Hepatocyte (in vitro differentiated cells): ENCODE measurements around the gene ADAM12. TPM values are rescaled to one million over a fixed set of nuclear protein-coding genes. Genes with fewer than 3 reads are reported as not detected.

ENCODE experiments used
- DNase-seq: peaks from one replicate; pipeline ENCODE4 v3.0.0-alpha.2; 2016; ENCODE audit warnings: low spot score
- H2AFZ ChIP-seq: fragments of 200-600 bp; sonication (generic); 2 replicates; pipeline ENCODE4 v1.6.0; 2016; ENCODE audit warnings: antibody characterized with exemption, mild to moderate bottlenecking
- H3K27ac ChIP-seq: fragments of 200-600 bp; sonication (generic); 2 replicates; pipeline ENCODE4 v1.5.1; 2016; ENCODE audit warnings: mild to moderate bottlenecking
- H3K27me3 ChIP-seq: fragments of 200-600 bp; sonication (generic); 2 replicates; pipeline ENCODE4 v1.6.1; 2016
- H3K36me3 ChIP-seq: fragments of 200-600 bp; sonication (generic); replicated peaks from 2 replicates; pipeline ENCODE4 v1.5.1; 2016; ENCODE audit warnings: low read depth; ENCODE audit not compliant: insufficient read depth
- H3K4me1 ChIP-seq: fragments of 200-600 bp; sonication (generic); 2 replicates; pipeline ENCODE4 v1.5.1; 2016; ENCODE audit warnings: mild to moderate bottlenecking, moderate library complexity; ENCODE audit not compliant: insufficient read depth
- H3K4me2 ChIP-seq: fragments of 200-600 bp; sonication (generic); 2 replicates; pipeline ENCODE4 v1.6.0; 2016
- H3K4me3 ChIP-seq: fragments of 200-600 bp; sonication (generic); 2 replicates; pipeline ENCODE4 v1.5.1; 2016; ENCODE audit warnings: mild to moderate bottlenecking
- H3K79me2 ChIP-seq: fragments of 200-600 bp; sonication (generic); 2 replicates; pipeline ENCODE4 v1.6.0; 2017; ENCODE audit warnings: mild to moderate bottlenecking
- H3K9me2 ChIP-seq: fragments of 200-600 bp; sonication (generic); replicated peaks from 2 replicates; pipeline ENCODE4 v1.6.0; 2017; ENCODE audit warnings: mild to moderate bottlenecking; ENCODE audit not compliant: insufficient read depth
- H3K9me3 ChIP-seq: fragments of 200-600 bp; sonication (generic); 2 replicates; pipeline ENCODE4 v1.5.1; 2016; ENCODE audit warnings: low read depth, mild to moderate bottlenecking
- H4K20me1 ChIP-seq: fragments of 200-600 bp; sonication (generic); 2 replicates; pipeline ENCODE4 v1.6.0; 2016; ENCODE audit warnings: mild to moderate bottlenecking; ENCODE audit not compliant: insufficient read depth, poor library complexity, severe bottlenecking
- EZH2 ChIP-seq: fragments of 200-600 bp; sonication (generic); IDR thresholded peaks from 2 replicates; pipeline ENCODE4 v1.6.1; 2016; ENCODE audit warnings: antibody characterized with exemption, mild to moderate bottlenecking, borderline replicate concordance
- EZH2phosphoT487 ChIP-seq: fragments of 200-600 bp; sonication (generic); IDR thresholded peaks from one replicate; pipeline ENCODE4 v1.6.1; 2018; ENCODE audit warnings: antibody characterized with exemption, mild to moderate bottlenecking, low read depth, moderate library complexity; ENCODE audit not compliant: unreplicated experiment, severe bottlenecking
- WGBS: methylation state at CpG from one replicate; pipeline ENCODE4 v1.1.6; 2016; ENCODE audit warnings: low lambda C conversion rate; ENCODE audit errors: missing lambda C conversion rate; 5-methylcytosine and 5-hydroxymethylcytosine counted together
- polyA plus RNA-seq: library from polyadenylated mRNA; unstranded; fragments of >200 nt; fragmentation: Nextera tagmentation; extraction: Ambion mirVana; gene quantifications from 2 replicates; pipeline ENCODE4 v1.2.1, GENCODE V29; 2016
- total RNA-seq: library from RNA; depleted of rRNA; stranded (reverse); fragments of >200 nt; gene quantifications from 2 replicates; pipeline ENCODE4 v1.2.3, GENCODE V29; 2014
- TF ChIP-seq, protein P1 (sequence below): fragments of 200-600 bp; sonication (generic); IDR thresholded peaks from 2 replicates; pipeline ENCODE4 v1.5.1; 2016; ENCODE audit warnings: antibody characterized with exemption, mild to moderate bottlenecking; ENCODE audit not compliant: poor library complexity

The ADAM12 gene
- total and polyA plus RNA-seq, 2 experiments from 2014 or later = 4.9 to 11.3 TPM

- Histone ChIP-seq H3K4me1 (no peaks in the 10 kb centered on the region), H3K9me3 (no peaks in the 10 kb centered on the region), H3K9me2 (no peaks in the 10 kb centered on the region), H4K20me1 (no peaks in the 10 kb centered on the region), H3K36me3 (no peaks in the 10 kb centered on the region), H3K27ac (no peak overlapping the region), H3K4me2 (no peak overlapping the region), H3K27me3 (no peaks in the 10 kb centered on the region), H2AFZ (no peak overlapping the region), H3K79me2 (no peaks in the 10 kb centered on the region), H3K4me3 (no peak overlapping the region)
- 91% methylated on average over 12 of the region's 12 CpGs for WGBS
- no peak for DNase-seq
- TF ChIP-seq EZH2 = no peak
- TF ChIP-seq, protein P1, sequence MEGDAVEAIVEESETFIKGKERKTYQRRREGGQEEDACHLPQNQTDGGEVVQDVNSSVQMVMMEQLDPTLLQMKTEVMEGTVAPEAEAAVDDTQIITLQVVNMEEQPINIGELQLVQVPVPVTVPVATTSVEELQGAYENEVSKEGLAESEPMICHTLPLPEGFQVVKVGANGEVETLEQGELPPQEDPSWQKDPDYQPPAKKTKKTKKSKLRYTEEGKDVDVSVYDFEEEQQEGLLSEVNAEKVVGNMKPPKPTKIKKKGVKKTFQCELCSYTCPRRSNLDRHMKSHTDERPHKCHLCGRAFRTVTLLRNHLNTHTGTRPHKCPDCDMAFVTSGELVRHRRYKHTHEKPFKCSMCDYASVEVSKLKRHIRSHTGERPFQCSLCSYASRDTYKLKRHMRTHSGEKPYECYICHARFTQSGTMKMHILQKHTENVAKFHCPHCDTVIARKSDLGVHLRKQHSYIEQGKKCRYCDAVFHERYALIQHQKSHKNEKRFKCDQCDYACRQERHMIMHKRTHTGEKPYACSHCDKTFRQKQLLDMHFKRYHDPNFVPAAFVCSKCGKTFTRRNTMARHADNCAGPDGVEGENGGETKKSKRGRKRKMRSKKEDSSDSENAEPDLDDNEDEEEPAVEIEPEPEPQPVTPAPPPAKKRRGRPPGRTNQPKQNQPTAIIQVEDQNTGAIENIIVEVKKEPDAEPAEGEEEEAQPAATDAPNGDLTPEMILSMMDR = no peak
- TF ChIP-seq EZH2phosphoT487 = no peak
Measured at GRCh38 chr10:125997586-125997985, 390.7 kb downstream of the ADAM12 start.

DNA sequence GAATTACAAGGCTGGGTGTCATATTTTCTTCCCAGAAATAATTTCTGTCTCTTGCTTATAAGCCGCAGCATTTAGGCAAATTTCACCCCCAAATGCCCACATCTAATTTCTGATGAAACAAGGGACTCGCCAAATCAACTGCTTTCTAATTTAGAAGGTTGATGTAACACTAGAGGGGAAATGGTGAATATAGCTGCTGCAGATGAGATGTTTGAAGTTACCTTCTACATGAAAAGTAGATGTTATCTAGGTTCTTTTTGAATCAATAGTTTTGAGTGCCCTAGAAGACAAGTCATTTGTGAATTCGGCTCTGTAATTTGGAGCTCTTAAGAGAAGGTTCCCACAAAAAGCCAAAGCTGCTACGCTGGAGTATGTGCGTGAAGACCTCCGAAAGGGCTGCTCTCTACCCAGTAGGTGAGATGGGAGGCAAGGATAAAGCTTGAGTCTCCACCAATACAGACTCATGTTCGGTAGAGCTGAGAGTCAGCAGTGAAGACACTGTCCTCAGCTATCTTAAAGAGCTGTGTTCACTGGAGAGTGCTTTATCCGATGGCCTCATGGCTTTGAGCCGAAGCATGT is 392.5 kb downstream of the ADAM12 start:
- Histone ChIP-seq H3K4me3 (no peak overlapping the region), H3K4me1 (no peaks in the 10 kb centered on the region), H4K20me1 (no peaks in the 10 kb centered on the region), H3K27me3 (no peaks in the 10 kb centered on the region), H3K9me2 (no peaks in the 10 kb centered on the region), H3K36me3 (no peaks in the 10 kb centered on the region), H3K27ac (no peak overlapping the region), H2AFZ (no peak overlapping the region), H3K9me3 (no peaks in the 10 kb centered on the region), H3K4me2 (no peak overlapping the region), H3K79me2 (no peaks in the 10 kb centered on the region)
- no peak for DNase-seq
- no peak for TF ChIP-seq EZH2phosphoT487
- TF ChIP-seq, protein P1 = no peak
- TF ChIP-seq EZH2 = no peak
- 96% methylated on average over 9 of the region's 9 CpGs for WGBS

DNA sequence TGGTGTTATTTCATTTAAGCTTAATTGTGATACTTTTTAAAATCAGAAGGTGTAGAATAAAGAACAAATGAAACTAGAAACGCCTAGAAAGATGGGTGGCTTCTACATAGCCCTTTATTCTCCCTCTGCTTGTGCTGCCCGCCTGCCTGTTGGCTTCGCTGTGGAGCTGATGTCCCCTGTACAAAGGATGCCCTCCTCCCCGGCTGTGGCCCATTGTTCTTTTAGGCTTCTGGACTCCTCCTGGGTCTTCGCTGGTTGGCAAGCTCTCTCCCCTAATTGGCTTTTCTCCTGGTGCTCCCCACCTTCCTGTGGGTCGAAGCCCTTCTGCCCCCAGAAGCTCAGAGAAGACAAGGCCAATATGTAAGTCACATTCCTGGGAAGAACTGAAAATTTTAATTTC is 393.7 kb downstream of the ADAM12 start:
- no peak overlapping the region for H2AFZ ChIP-seq
- H4K20me1 ChIP-seq = no peaks in the 10 kb centered on the region
- no peaks in the 10 kb centered on the region for H3K36me3 ChIP-seq
- no peak for DNase-seq
- no peaks in the 10 kb centered on the region for H3K9me2 ChIP-seq
- no peaks in the 10 kb centered on the region for H3K79me2 ChIP-seq
- H3K27me3 ChIP-seq = no peaks in the 10 kb centered on the region
- no peak overlapping the region for H3K4me3 ChIP-seq
- no peaks in the 10 kb centered on the region for H3K9me3 ChIP-seq
- no peaks in the 10 kb centered on the region for H3K4me1 ChIP-seq
- TF ChIP-seq EZH2 (no peak), EZH2phosphoT487 (no peak)
- TF ChIP-seq, protein P1 = no peak
- no peak overlapping the region for H3K4me2 ChIP-seq
- no peak overlapping the region for H3K27ac ChIP-seq
- 95% methylated on average over 6 of the region's 6 CpGs for WGBS

DNA sequence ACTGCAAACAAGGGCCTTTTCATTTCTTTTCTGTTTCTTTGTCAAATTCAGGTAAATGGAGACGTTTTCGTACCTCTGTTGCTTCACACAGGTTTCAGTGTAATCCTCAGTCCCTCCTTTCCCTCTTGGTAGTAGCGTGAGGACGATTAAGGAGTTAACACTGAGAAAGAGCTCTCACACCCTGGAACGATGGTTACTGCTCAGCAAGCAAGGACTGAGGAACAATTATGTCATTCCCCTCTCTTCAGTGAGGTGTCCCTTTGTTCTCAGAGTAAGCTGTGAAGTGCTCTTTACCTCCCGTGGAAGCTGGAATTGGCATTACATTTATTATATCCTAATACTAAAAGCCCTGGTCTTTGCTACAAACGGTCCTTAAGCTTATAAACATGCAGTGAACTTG is 396.0 kb downstream of the ADAM12 start:
- H3K4me2 ChIP-seq = no peak overlapping the region
- H2AFZ ChIP-seq = no peak overlapping the region
- no peaks in the 10 kb centered on the region for H3K27me3 ChIP-seq
- H3K36me3 ChIP-seq = no peaks in the 10 kb centered on the region
- H3K9me2 ChIP-seq = no peaks in the 10 kb centered on the region
- WGBS = 64% methylated on average over 7 of the region's 7 CpGs
- H4K20me1 ChIP-seq = no peaks in the 10 kb centered on the region
- H3K27ac ChIP-seq = no peak overlapping the region
- no peaks in the 10 kb centered on the region for H3K79me2 ChIP-seq
- TF ChIP-seq, protein P1 = no peak
- no peak for TF ChIP-seq EZH2phosphoT487
- no peak for TF ChIP-seq EZH2
- no peaks in the 10 kb centered on the region for H3K9me3 ChIP-seq
- H3K4me3 ChIP-seq = no peak overlapping the region
- H3K4me1 ChIP-seq = no peaks in the 10 kb centered on the region
- no peak for DNase-seq
